Aorta (tissue), 5 donors: ENCODE results near the gene PARM1. TPM values are rescaled to one million over a fixed set of nuclear protein-coding genes. Genes with fewer than 3 reads are reported as not detected.

Experiments
- ATAC-seq: fragments of 200-7000 bp; cut with Tn5 transposase; one replicate; pipeline ENCODE4 v1.9.1; 2022; ENCODE audit warnings: moderate library complexity; ENCODE audit not compliant: low FRiP score
- DNase-seq, 2 donors: peaks; one replicate each; pipeline ENCODE4 v3.0.0-alpha.2; 2020
- H3K27ac ChIP-seq, 2 donors: one replicate each; pipeline ENCODE4 v1.5.1; 2013; ENCODE audit warnings: low read length in 2 of 2, mild to moderate bottlenecking in 2 of 2, moderate library complexity in 2 of 2, control low read depth in 1 of 2, inconsistent platforms in 1 of 2, low read depth in 1 of 2
- H3K27me3 ChIP-seq, 2 donors: one replicate each; pipeline ENCODE4 v1.6.1; 2013; ENCODE audit warnings: control low read depth in 1 of 2, low read length in 1 of 2, mild to moderate bottlenecking in 1 of 2, moderate library complexity in 1 of 2; ENCODE audit not compliant: insufficient read depth in 2 of 2, control insufficient read depth in 1 of 2
- H3K36me3 ChIP-seq, 2 donors: one replicate each; pipeline ENCODE4 v1.6.1; 2013; ENCODE audit warnings: control low read depth in 1 of 2, low read length in 1 of 2, mild to moderate bottlenecking in 1 of 2; ENCODE audit not compliant: insufficient read depth in 2 of 2, control insufficient read depth in 1 of 2
- H3K4me1 ChIP-seq, 2 donors: one replicate each; pipeline ENCODE4 v1.6.1; 2013; ENCODE audit warnings: low read length in 2 of 2, control low read depth in 1 of 2, mild to moderate bottlenecking in 1 of 2, moderate library complexity in 1 of 2; ENCODE audit not compliant: insufficient read depth in 2 of 2, control insufficient read depth in 1 of 2
- H3K4me3 ChIP-seq, 2 donors: one replicate each; pipeline ENCODE4 v1.5.1; 2013; ENCODE audit warnings: low read length in 2 of 2, control low read depth in 1 of 2, mild to moderate bottlenecking in 1 of 2
- H3K9me3 ChIP-seq: one replicate; pipeline ENCODE4 v1.6.1; 2013; ENCODE audit warnings: mild to moderate bottlenecking, low read length; ENCODE audit not compliant: control insufficient read depth
- WGBS, 2 donors: extraction: QIAGEN DNeasy Blood & Tissue Kit; methylation state at CpG; one replicate each; pipeline ENCODE4 v1.1.7; 2013; 5-methylcytosine and 5-hydroxymethylcytosine counted together
- intact Hi-C, 2 donors: fragments of 100-400 bp; cut with DNase I; formaldehyde crosslinking; loops; one replicate each; pipeline versions ENCODE4 v1.14.2 to v1.15.0; 2022
- polyA plus RNA-seq, 2 donors: library from polyadenylated mRNA; stranded (reverse); fragments of 200-250 nt; gene quantifications; one replicate each; pipeline ENCODE4 v1.2.3, GENCODE V29; 2013
- total RNA-seq, 2 donors: library from RNA; stranded (reverse); fragmentation: NEBNext Ultra II Directional; extraction: Animal tissue kit (Norgen Biotek cat#: 25700); gene quantifications; one replicate each; pipeline ENCODE4 v1.2.1, GENCODE V29; 2021
- donor health status: healthy with polysubstance abuse.
- donor health status: Bipolar disorder and iron deficiency.
- donor health status: DM: no; HTN: no; CAD: no.
- donor health status: DM: no; HTN: no; CAD: no.
- donor health status: DM: yes; HTN: yes; CAD: no.

PARM1 gene
- total and polyA plus RNA-seq, 4 donors, result 42.6 to 202 (median 80.4) TPM

- peaks cover 0 to 5% of the 10 kb centered on the region in 2 donors for H3K4me1 ChIP-seq
- intact Hi-C loops, result loop anchor here (2.0 to 10.0 kb wide), 7 partner anchors 56 to 559 kb away; no protein-coding TSS in a partner anchor
- DNase-seq (peak; percentile 58 to 84), ATAC-seq (peak; percentile 63)
- H3K27ac ChIP-seq, result peak overlapping the region; percentile 6 to 86
- H3K4me3 ChIP-seq, result peak overlapping the region; percentile 85 to 93
- H3K27me3 ChIP-seq, result no peaks in the 10 kb centered on the region
- WGBS, 2 donors, result 0 to 1% methylated on average over 28 of the region's 28 CpGs
- H3K9me3 ChIP-seq, result no peaks in the 10 kb centered on the region
- no peaks in the 10 kb centered on the region for H3K36me3 ChIP-seq
Measured at GRCh38 chr4:74933562-74934015, 673 bp downstream of the PARM1 start.

- no peaks in the 10 kb centered on the region for H3K36me3 ChIP-seq
- no peaks in the 10 kb centered on the region for H3K9me3 ChIP-seq
- H3K27ac ChIP-seq, result peak overlapping the region; percentile 6 to 86
- peaks cover 0 to 5% of the 10 kb centered on the region in 2 donors for H3K4me1 ChIP-seq
- 0 to 1% methylated on average over 45 of the region's 45 CpGs for WGBS, 2 donors
- intact Hi-C loops, result loop anchor here (5.0 to 10.0 kb wide), 6 partner anchors 57 to 558 kb away; no protein-coding TSS in a partner anchor
- peak overlapping the region; percentile 85 to 93 for H3K4me3 ChIP-seq
- DNase-seq (peak; percentile 56 to 76), ATAC-seq (peak; percentile 54)
- no peaks in the 10 kb centered on the region for H3K27me3 ChIP-seq
Measured at GRCh38 chr4:74934016-74934831, 1.3 kb downstream of the PARM1 start.

GRCh38 chr4:74934888-74935287 is 2.0 kb downstream of the PARM1 start:
- 16 to 19% methylated on average over 10 of the region's 10 CpGs for WGBS, 2 donors
- peak overlapping the region in 1 of 2 donors; percentile 49 for H3K27ac ChIP-seq
- no peaks in the 10 kb centered on the region for H3K9me3 ChIP-seq
- intact Hi-C loops, result loop anchor here (5.0 to 10.0 kb wide), 7 partner anchors 37 to 557 kb away; no protein-coding TSS in a partner anchor
- ATAC-seq (no peak), DNase-seq (no peak)
- peaks cover 0 to 5% of the 10 kb centered on the region in 2 donors for H3K4me1 ChIP-seq
- peak overlapping the region; percentile 85 to 93 for H3K4me3 ChIP-seq
- H3K27me3 ChIP-seq, result no peaks in the 10 kb centered on the region
- H3K36me3 ChIP-seq, result no peaks in the 10 kb centered on the region

- Histone ChIP-seq H3K9me3 (no peaks in the 10 kb centered on the region), H3K4me1 (peaks cover 0 to 3% of the 10 kb centered on the region in 2 donors), H3K27ac (no peak overlapping the region), H3K27me3 (no peaks in the 10 kb centered on the region), H3K4me3 (no peak overlapping the region), H3K36me3 (no peaks in the 10 kb centered on the region)
- ATAC-seq, result no peak
- no peak for DNase-seq
- 90 to 93% methylated on average over 3 of the region's 3 CpGs for WGBS, 2 donors
- intact Hi-C loops, result no loop called here
Measured at GRCh38 chr4:74941123-74941522, 8.2 kb downstream of the PARM1 start.

GRCh38 chr4:74942251-74942917 is 9.5 kb downstream of the PARM1 start:
- ATAC-seq (no peak), DNase-seq (no peak)
- H3K4me3 ChIP-seq, result no peak overlapping the region
- no peaks in the 10 kb centered on the region for H3K9me3 ChIP-seq
- H3K27me3 ChIP-seq, result no peaks in the 10 kb centered on the region
- peak overlapping the region in 1 of 2 donors; percentile 28 for H3K27ac ChIP-seq
- no peaks in the 10 kb centered on the region for H3K36me3 ChIP-seq
- 84 to 87% methylated on average over 3 of the region's 3 CpGs for WGBS, 2 donors
- peaks cover 0 to 3% of the 10 kb centered on the region in 2 donors for H3K4me1 ChIP-seq
- intact Hi-C loops, result no loop called here

- 79 to 89% methylated on average over 3 of the region's 3 CpGs for WGBS, 2 donors
- Histone ChIP-seq H3K9me3 (no peaks in the 10 kb centered on the region), H3K4me3 (no peak overlapping the region), H3K4me1 (peaks cover under 1 to 3% of the 10 kb centered on the region in 2 donors), H3K27ac (peak overlapping the region in 1 of 2 donors; percentile 28), H3K27me3 (no peaks in the 10 kb centered on the region), H3K36me3 (no peaks in the 10 kb centered on the region)
- intact Hi-C loops, result no loop called here
- DNase-seq, result no peak
- no peak for ATAC-seq
Measured at GRCh38 chr4:74942918-74943253, 10.0 kb downstream of the PARM1 start.

GRCh38 chr4:74944354-74944793 is 11.5 kb downstream of the PARM1 start:
- peak overlapping the region in 1 of 2 donors; percentile 28 for H3K27ac ChIP-seq
- intact Hi-C loops, result no loop called here
- WGBS, 2 donors, result 81% methylated on average over 6 of the region's 6 CpGs

GRCh38 chr4:74946196-74946595 is 13.3 kb downstream of the PARM1 start:
- 57 to 61% methylated on average over 3 of the region's 3 CpGs for WGBS, 2 donors
- intact Hi-C loops, result no loop called here
- Histone ChIP-seq H3K4me3 (no peak overlapping the region), H3K4me1 (peaks cover 1 to 3% of the 10 kb centered on the region in 2 donors), H3K27me3 (no peaks in the 10 kb centered on the region), H3K27ac (no peak overlapping the region), H3K9me3 (peaks cover 2% of the 10 kb centered on the region), H3K36me3 (peaks cover 0 to 2% of the 10 kb centered on the region in 2 donors)
- ATAC-seq, result no peak
- DNase-seq, result no peak

More at GRCh38 chr4:74944354-74944793, 11.5 kb downstream of the PARM1 start:
- Histone ChIP-seq H3K4me3 (no peak overlapping the region), H3K9me3 (no peaks in the 10 kb centered on the region), H3K36me3 (no peaks in the 10 kb centered on the region), H3K27me3 (no peaks in the 10 kb centered on the region), H3K4me1 (peaks cover 1 to 3% of the 10 kb centered on the region in 2 donors)
- ATAC-seq (no peak), DNase-seq (no peak)
